Esophagus muscularis mucosa (tissue), 4 donors: ENCODE measurements around the gene FAM241B. TPM values are rescaled to one million over a fixed set of nuclear protein-coding genes. Genes with fewer than 3 reads are reported as not detected.

Experiments
- DNase-seq: peaks from one replicate; pipeline ENCODE4 v3.0.0-alpha.2; 2017; ENCODE audit errors: extremely low spot score
- H3K27ac ChIP-seq, 4 donors: fragments of 200-600 bp; sonication (generic); replicated peaks in 1 of 4; 1 replicate in 3 of 4; 2 replicates in 1 of 4; pipeline ENCODE4 v1.5.1; 2016 to 2019; ENCODE audit warnings: mild to moderate bottlenecking in 1 of 4
- H3K27me3 ChIP-seq, 4 donors: fragments of 200-600 bp; sonication (generic); one replicate each; pipeline versions ENCODE4 v1.5.1 to v1.6.0; 2016 to 2019
- H3K36me3 ChIP-seq, 4 donors: fragments of 200-600 bp; sonication (generic); one replicate each; pipeline ENCODE4 v1.5.1; 2016 to 2019
- H3K4me1 ChIP-seq, 4 donors: fragments of 200-600 bp; sonication (generic); one replicate each; pipeline ENCODE4 v1.5.1; 2016 to 2019
- H3K4me3 ChIP-seq, 4 donors: fragments of 200-600 bp; sonication (generic); 1 replicate in 2 of 4; 2 replicates in 2 of 4; pipeline ENCODE4 v1.5.1; 2016 to 2019; ENCODE audit warnings: mild to moderate bottlenecking in 4 of 4, moderate library complexity in 1 of 4
- H3K9me3 ChIP-seq, 4 donors: fragments of 200-600 bp; sonication (generic); 1 replicate in 3 of 4; 2 replicates in 1 of 4; pipeline ENCODE4 v1.5.1; 2016 to 2019
- EP300 ChIP-seq: sonication (generic); formaldehyde crosslinking; IDR thresholded peaks from one replicate; pipeline ENCODE4 v1.6.1; 2017; ENCODE audit warnings: antibody characterized with exemption
- POLR2A ChIP-seq: fragments of 450-650 bp; IDR thresholded peaks from one replicate; pipeline ENCODE4 v1.6.1; 2017; ENCODE audit warnings: antibody characterized with exemption, moderate library complexity, mild to moderate bottlenecking, low read depth
- POLR2AphosphoS5 ChIP-seq, 2 donors: sonication (generic); formaldehyde crosslinking; IDR thresholded peaks; one replicate each; pipeline ENCODE4 v1.6.1; 2017; ENCODE audit warnings: antibody characterized with exemption in 2 of 2
- WGBS: methylation state at CpG from one replicate; pipeline ENCODE4 v1.1.5; 2018; 5-methylcytosine and 5-hydroxymethylcytosine counted together
- intact Hi-C: fragments of 100-400 bp; cut with DNase I; formaldehyde crosslinking; loops from one replicate; pipeline ENCODE4 v1.15.1; 2023
- total RNA-seq, 4 donors: library from RNA; depleted of rRNA; stranded (reverse); fragments of >200 nt; gene quantifications; one replicate each; pipeline versions ENCODE4 v1.1.0 to v1.2.1, GENCODE V29; 2016
- TF ChIP-seq, protein P1 (sequence below), 3 experiments: fragments of 200-600 bp in 2 of 3; fragments of 450-650 bp in 1 of 3; sonication (generic) in 2 of 3; IDR thresholded peaks; one replicate each; pipeline ENCODE4 v1.5.1; 2017 to 2019; ENCODE audit warnings: antibody characterized with exemption in 3 of 3, mild to moderate bottlenecking in 2 of 3, moderate library complexity in 1 of 3

Gene FAM241B
- total RNA-seq, 4 donors from 2014 or later: 2.0 to 9.1 (median 6.5) TPM

DNA sequence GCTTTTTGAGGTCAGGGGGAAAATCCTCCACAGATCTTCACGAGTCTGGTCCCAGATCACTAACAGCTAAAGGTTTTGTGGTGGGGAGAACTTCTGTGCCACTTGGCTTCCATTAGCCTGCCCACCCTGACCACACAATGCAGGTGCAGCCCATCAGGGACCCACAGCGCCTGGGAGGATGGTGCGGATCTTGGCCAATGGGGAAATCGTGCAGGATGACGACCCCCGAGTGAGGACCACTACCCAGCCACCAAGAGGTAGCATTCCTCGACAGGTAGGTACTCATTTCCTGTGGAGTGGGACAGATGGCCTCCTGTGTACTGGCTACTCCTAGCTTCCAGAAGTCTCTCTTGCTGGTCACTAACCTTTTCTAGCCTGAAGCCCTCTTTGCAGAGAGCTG lies 1.5 kb downstream of the FAM241B start:
- WGBS: 58% methylated on average over 1 of the region's 7 CpGs
- H3K27ac ChIP-seq: no peak overlapping the region
- H3K4me3 ChIP-seq: no peak overlapping the region
- no peak for TF ChIP-seq POLR2AphosphoS5 (IDR thresholded peaks at IDR 0.05)
- TF ChIP-seq EP300: no peak
- TF ChIP-seq POLR2A: no peak
- TF ChIP-seq, protein P1, sequence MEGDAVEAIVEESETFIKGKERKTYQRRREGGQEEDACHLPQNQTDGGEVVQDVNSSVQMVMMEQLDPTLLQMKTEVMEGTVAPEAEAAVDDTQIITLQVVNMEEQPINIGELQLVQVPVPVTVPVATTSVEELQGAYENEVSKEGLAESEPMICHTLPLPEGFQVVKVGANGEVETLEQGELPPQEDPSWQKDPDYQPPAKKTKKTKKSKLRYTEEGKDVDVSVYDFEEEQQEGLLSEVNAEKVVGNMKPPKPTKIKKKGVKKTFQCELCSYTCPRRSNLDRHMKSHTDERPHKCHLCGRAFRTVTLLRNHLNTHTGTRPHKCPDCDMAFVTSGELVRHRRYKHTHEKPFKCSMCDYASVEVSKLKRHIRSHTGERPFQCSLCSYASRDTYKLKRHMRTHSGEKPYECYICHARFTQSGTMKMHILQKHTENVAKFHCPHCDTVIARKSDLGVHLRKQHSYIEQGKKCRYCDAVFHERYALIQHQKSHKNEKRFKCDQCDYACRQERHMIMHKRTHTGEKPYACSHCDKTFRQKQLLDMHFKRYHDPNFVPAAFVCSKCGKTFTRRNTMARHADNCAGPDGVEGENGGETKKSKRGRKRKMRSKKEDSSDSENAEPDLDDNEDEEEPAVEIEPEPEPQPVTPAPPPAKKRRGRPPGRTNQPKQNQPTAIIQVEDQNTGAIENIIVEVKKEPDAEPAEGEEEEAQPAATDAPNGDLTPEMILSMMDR (IDR thresholded peaks at IDR 0.05): no peak
- peaks cover 0 to 17% (median 4%) of the 10 kb centered on the region in 4 donors for H3K36me3 ChIP-seq
- H3K9me3 ChIP-seq: no peaks in the 10 kb centered on the region
- H3K27me3 ChIP-seq: peaks cover 0 to 9% (median 0%) of the 10 kb centered on the region in 4 donors
- intact Hi-C loops: loop anchor here (10.0 kb wide), 2 partner anchors 227 to 397 kb away; no protein-coding TSS in a partner anchor
- peak; percentile 78 for DNase-seq
- H3K4me1 ChIP-seq: peaks cover 11 to 19% (median 19%) of the 10 kb centered on the region in 4 donors

DNA sequence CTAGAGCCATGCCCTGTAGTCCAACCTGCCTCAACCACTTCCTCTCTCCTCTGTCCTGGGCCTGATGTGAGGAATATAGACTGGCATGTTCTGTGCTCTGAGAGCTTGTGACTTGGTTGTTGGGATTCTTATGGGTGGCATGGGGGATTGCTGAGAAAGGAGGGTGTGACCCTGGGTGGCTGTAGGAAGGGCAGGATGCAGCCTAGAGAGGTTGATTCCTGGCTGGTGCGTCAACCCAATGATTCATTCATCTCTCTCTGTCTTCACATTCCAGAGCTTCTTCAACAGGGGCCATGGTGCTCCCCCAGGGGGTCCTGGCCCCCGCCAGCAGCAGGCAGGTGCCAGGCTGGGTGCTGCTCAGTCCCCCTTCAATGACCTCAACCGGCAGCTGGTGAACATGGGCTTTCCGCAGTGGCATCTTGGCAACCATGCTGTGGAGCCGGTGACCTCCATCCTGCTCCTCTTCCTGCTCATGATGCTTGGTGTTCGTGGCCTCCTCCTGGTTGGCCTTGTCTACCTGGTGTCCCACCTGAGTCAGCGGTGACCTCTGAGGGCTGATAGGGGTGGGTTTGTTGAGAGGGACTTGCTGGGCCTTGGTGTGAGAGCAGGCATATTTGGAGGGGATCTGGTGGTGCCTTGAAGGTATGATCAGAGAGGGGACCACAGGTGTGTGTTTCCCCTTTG lies 2.6 kb downstream of the FAM241B start:
- Histone ChIP-seq H3K36me3 (peaks cover 0 to 17% (median 4%) of the 10 kb centered on the region in 4 donors), H3K27me3 (peaks cover 0 to 9% (median 0%) of the 10 kb centered on the region in 4 donors), H3K9me3 (no peaks in the 10 kb centered on the region), H3K4me3 (no peak overlapping the region), H3K27ac (no peak overlapping the region), H3K4me1 (peaks cover 11 to 19% (median 19%) of the 10 kb centered on the region in 4 donors)
- WGBS: 83% methylated on average over 1 of the region's 7 CpGs
- intact Hi-C loops: loop anchor here (10.0 kb wide), 2 partner anchors 228 to 398 kb away; no protein-coding TSS in a partner anchor
- no peak for TF ChIP-seq POLR2A
- TF ChIP-seq, protein P1 (IDR thresholded peaks at IDR 0.05): no peak
- no peak for TF ChIP-seq EP300
- TF ChIP-seq POLR2AphosphoS5 (IDR thresholded peaks at IDR 0.05): no peak
- peak; percentile 79 for DNase-seq

DNA sequence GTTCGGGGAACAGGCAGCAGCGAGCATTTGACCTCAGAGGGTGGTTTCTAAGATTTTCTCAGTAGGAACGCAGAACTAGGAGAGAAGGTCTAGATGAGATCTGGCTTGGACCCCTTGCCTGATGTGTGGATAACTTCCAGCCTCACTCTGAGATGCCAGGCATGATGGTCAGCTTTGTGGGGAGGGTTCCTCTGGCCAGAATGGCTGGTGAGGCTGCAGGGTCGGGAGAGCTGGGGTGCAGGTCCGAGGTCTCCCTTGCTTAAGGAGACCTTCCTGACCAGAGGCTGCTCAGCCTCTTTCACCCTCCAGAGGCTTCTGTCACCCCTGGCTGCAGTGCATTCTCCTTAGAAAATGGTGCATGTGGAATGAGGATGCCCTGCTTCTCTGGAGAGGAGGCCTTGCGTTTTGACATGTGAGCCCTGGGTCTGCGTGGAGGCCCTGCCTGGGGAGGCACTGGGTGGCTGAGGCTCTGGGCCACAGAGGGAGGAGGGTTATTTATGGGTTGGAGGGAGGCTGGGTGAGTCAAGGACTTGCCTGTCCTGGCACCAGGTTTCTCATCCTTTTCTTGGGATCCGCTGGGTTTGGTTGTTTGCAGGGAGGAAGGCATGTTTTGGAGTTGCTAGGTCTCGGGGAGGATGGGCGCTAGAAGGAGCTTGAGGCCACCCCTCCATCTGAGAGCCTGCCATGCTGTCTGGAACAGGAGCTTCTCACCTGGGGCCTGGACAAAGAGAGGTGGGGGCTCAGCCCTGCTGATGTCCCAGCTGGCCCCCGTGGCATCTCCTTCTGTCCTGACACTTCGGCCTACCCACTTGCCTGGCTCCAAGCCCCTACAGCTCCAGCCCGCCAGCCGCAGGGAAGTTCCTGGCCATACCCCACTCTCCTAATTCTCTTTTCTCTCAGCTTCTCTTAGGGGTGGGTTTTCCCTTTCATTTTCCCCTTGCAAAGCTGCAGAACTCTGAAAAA lies 3.9 kb downstream of the FAM241B start:
- intact Hi-C loops: loop anchor here (10.0 kb wide), 2 partner anchors 229 to 399 kb away; no protein-coding TSS in a partner anchor
- no peak for DNase-seq
- H3K9me3 ChIP-seq: no peaks in the 10 kb centered on the region

DNA sequence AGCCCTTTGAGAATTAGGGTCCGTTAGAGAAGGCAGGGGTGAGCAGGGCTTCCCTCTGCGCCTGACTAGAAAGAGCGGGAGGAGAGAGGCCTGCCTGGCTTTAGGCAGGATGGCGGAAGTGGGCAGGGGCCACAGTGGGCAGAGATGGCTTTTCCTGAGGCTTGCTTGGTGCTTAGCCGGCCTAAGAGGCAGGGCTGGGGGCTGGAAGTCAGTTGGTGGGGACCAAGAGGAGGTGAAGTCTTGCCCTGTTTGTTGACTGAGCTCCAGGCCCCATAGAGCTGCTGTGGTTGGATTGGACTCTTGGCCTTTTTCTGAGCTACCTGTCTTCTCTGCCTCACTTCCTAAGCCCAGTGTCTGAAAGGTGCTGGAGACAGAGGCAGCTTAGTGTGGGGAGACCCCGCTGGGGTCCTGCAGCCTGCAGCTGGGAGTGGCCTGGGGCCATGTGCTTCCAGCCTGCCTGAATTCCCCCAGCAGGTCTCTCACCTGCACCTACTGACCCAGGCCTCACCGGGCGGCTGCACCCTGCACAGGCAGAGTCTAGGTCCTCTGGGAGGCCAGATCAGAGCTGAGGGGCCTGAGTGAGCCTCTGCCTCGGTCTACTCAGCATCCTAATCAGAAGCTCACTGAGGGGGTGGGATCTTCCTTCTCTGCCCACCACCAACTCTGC lies 4.8 kb downstream of the FAM241B start:
- peaks cover 0 to 17% (median 4%) of the 10 kb centered on the region in 4 donors for H3K36me3 ChIP-seq
- H3K27ac ChIP-seq: no peak overlapping the region
- no peaks in the 10 kb centered on the region for H3K9me3 ChIP-seq
- no peak for DNase-seq
- WGBS: 94% methylated on average over 5 of the region's 9 CpGs
- peaks cover 5 to 17% (median 13%) of the 10 kb centered on the region in 4 donors for H3K4me1 ChIP-seq
- peaks cover 0 to 8% (median 0%) of the 10 kb centered on the region in 4 donors for H3K27me3 ChIP-seq
- no peak overlapping the region for H3K4me3 ChIP-seq
- TF ChIP-seq, protein P1 (IDR thresholded peaks at IDR 0.05): no peak
- TF ChIP-seq POLR2A: no peak
- no peak for TF ChIP-seq EP300
- TF ChIP-seq POLR2AphosphoS5 (IDR thresholded peaks at IDR 0.05): no peak
- intact Hi-C loops: loop anchor here (5.0 to 10.0 kb wide), 3 partner anchors 118 to 400 kb away; no protein-coding TSS in a partner anchor

More for the DNA sequence above, 3.9 kb downstream of the FAM241B start:
- peaks cover 0 to 9% (median 0%) of the 10 kb centered on the region in 4 donors for H3K27me3 ChIP-seq
- H3K36me3 ChIP-seq: peaks cover 0 to 17% (median 4%) of the 10 kb centered on the region in 4 donors
- WGBS: 89% methylated on average over 13 of the region's 14 CpGs
- H3K27ac ChIP-seq: no peak overlapping the region
- H3K4me3 ChIP-seq: no peak overlapping the region
- H3K4me1 ChIP-seq: peaks cover 11 to 19% (median 19%) of the 10 kb centered on the region in 4 donors
- TF ChIP-seq POLR2A (no peak), EP300 (no peak), POLR2AphosphoS5 (IDR thresholded peaks at IDR 0.05) (no peak)
- TF ChIP-seq, protein P1 (IDR thresholded peaks at IDR 0.05): no peak
